GM19467 (cell line): ENCODE data around the gene NEK9.
"Not testable (repeated sequence)": the region's sequence is repeated elsewhere in the genome, so short reads cannot be mapped to it uniquely, and the experiment has no call there.

ENCODE experiments used
- ATAC-seq: cut with Tn5 transposase; IDR thresholded peaks from one replicate; pipeline ENCODE4 v1.9.1; 2021; ENCODE audit warnings: mild to moderate bottlenecking, moderate library complexity; ENCODE audit not compliant: unreplicated experiment

Gene NEK9

DNA sequence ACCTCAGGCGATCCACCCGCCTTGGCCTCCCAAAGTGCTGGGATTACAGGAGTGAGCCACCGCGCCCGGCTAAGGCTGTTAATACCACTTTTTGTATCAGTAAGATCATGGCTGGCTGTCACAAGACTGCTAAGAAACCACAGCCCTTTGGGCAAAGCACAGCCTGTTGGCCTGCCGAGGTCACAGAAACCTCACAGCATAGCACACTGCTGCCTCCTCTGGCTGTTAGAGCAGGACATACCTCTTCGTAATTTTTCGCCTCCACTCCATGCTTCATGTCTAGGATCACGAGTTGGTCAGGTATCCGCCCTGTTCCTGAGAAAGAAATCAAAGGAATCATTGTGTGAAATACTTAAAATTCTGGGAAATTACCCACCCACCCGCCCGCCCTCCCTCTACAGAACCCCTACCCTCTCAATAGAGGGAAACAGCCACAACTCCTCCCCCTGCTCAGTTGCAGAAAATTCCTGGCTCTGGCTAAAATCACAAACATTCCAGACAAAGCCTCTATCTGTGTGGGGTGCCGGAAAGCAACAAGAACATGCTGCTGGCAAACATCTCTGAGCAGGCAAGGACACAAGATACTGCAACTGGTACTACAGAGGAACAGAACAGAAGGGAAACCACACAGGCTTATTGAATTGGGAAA is 20.7 kb upstream of the NEK9 start:
- ATAC-seq: no peak

DNA sequence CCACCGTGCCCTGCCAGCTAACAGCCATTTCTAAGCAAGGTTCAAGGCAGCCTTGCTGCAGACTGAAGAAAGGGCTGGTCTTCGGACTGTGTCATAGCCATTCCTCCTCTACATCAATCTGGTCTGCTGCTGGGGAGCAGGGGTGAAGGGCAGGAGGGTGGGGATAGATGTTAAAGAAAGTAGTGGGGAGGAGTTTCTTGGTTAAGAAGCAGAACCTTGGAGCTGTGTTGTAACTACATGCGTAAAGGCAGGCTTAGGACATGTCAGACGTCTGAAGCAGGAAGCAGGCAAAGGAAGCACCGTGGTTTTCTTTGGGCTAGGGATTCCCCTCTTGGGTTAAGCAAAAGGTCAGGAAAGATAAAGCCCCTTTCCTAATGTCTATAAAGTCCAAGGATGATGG is 18.1 kb upstream of the NEK9 start:
- ATAC-seq: no peak

DNA sequence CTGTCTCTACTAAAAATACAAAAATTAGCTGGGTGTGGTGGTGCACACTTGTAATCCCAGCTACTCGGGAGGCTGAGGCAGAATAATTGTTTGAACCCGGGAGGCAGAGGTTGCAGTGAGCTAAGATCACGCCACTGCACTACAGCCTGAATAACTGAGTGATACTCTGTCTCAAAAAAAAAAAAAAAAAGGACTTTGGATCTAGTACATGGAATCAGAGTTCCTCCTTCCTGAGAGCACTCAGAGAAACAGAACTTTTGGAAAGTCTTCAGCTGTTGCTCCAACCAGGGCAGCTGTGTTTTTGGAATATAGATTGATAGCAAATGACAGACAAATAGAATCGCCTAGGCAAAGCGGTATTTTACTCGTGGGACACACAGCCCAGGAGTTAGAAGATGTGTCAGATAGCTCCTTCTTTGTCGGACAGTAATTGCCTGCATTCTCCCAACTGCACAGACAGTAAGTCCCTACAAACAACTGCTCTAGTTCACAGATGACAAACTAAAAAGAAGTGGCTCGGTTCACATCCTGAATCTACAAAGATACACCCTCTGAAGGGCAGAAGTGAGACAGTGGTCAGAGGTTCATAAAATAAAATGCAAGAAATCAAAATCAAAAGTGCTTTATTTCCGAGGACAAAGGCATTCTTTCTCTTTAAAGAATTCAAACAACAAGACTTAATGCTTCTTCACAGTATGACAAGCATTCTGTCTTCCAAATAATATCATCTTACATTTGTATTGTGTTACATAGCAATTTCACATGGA is 17.1 kb upstream of the NEK9 start:
- no peak for ATAC-seq

DNA sequence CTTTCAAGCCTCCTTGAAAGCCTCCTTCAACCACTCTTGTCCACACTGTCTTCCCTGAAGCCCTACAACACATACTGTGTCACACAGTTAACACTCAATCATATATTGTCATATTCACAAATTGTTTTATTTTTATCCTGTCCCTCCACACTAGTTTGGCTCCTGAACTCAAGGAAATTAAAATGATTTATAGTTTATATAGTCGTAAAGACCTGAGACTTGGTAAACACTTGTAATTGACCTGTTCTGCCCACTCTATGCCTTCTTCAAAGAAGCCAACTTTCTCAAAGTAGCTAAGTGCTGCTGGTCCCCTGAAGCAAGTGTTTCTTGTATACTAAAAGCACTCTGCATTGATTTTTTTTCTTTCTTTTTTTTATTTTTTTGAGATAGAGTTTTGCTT is 15.6 kb upstream of the NEK9 start:
- ATAC-seq: no peak

DNA sequence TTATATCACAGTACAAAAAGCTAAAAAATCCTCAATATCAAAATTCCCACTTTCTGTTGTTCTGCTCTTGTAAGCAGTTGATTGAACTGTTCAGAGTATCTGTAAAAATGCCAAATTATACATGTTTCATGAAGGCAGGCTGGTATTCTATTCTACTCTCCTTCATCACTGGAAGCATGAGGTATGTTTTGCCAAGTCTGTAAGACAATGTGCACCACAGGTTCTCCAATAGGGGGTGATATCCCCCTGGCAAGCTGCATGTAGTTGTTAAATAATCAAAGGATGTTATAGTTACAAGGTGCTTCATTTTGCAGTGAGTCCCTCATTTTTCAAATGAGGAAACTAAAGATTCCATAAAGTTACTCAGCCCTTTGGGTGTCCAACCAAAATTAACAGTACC is 15.1 kb upstream of the NEK9 start:
- ATAC-seq: no peak

DNA sequence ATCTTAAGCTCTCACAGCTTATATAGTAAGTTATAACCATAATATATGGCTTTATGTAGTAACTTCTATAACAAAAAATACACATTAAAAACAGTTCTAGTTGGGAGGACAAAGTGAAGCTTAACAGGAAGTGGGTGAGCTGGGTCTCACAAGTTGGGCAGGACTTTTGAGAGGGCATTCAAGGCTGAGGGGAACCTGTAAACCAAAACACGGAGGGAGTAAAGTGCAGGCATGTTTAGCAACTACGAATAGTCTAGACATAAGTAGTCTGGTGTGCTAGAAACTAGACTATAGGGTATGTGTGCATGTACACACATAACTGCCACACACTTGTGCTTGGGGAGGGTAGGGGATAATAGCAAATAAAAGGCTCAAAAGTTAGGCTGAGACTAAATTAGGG is 14.2 kb upstream of the NEK9 start:
- ATAC-seq: no peak

DNA sequence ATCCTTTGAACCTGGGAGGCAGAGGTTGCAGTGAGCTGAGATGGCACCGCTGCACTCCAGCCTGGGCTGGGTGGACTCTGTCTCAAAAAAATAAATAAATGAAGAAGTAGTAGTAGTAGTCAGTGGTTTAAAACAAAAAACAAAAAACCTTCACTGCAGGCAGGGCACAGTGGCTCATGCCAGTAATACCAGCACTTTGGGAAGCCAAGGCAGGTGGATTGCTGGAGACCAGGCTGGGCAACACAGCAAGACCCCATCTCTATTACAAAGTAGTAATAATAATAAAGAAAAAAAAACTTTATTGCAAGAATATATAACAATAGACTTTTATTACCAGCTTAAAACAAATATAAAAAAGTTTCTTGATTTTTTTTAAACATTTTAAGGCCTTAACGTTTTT is 13.8 kb upstream of the NEK9 start:
- no peak for ATAC-seq

DNA sequence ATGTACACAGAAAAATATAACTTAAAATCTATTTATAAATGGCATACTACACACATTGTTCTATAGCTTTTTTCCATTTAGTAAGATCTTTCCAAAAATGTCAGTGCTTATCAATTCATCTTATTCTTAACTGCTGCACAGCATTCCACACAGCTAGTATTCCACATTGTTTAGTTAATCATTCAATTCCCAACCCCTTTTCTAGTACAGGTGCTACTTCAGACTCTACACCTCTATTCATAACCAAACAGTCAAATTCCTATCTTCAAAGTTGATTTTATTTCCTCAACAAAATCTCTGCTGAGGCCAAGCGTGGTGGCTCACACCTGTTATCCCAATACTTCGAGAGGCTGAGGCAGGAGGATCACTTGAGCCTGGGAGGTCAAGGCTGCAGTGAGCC is 12.3 kb upstream of the NEK9 start:
- ATAC-seq: no peak

DNA sequence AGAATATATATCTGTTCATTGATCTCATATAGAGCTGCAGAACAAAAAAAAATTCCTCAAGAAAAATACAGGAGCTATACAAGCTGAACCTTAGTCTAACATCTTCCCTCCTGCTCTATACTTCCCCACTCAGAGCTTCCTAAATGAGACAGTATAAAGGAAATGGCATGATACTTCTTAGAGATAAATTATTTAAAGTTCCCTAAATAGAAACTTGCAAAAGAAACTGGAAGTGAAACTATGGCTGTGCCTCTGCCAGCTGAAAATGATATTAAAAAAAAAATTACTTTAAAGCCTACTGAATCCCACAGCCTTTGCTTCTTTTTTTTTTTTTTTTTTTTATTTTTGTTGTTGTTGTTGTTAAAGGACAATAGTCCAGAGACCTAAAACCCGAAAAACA is 11.6 kb upstream of the NEK9 start:
- no peak for ATAC-seq

DNA sequence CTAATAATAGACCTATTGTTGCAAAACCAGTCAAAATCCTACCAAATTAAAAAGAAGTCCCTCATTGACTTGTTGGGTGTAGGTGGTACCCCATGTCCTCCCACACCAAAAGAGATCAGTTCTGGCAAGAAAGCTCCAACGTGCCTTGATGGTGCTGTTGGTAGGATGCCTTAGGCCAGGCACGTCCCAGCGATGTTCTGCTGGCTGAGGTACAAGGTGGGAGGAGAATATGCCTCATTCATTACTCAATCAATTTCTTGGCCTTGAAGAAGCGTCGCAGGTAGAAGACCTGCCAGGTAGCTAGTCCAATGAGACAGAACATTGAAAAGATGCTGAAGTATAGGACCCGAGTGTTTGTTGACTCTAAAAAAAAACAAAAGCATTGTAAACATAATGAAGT is 7.8 kb upstream of the NEK9 start:
- no peak for ATAC-seq

DNA sequence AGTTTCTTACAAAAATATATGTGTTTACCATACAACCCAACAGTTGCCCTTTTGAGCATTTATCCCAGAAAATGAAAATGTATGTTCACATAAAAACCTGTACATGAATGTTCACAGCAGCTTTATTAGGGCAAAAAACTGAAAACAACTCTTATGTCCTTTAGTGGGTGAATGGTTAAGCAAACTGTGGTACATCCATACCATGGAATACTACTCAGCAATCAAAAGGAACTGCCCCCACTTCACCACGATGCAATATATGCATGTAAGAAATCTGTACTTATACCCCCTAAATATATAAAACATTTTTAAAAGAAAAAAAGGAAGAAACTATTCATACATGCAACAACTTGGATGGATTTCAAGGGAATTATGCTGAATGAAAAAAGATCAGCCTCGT is 6.7 kb upstream of the NEK9 start:
- no peak for ATAC-seq

DNA sequence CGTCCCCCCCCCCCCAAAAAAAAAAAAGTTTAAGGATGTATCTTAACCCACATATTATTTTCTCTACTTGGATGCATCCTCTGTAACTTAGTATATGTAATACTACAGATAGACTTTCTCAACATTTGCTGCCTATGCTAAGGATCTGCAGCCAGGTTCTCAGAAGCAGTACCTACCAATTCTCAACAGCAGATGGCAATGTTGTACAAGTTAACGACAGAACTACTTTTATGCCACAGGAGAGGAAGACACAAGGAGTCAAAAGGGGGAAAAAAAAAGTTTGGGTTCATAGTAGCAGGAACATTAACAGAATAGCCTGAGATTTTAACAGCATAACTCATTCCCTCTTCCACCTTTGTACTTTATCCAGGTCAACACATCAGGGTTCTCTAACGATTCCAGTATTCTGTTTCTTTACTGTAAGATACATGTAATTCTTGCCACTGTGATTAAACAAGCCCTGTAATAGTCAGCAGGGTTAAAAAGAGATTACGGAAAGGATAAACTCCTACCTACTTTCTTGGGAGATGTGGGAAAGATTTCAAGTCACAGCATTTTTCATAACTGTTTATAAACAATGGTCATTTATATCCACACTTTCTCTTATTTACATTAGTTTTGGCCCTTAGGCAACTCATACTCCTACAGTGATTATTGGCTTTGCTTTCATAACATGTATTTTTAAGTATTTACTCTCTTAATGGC is 5.7 kb upstream of the NEK9 start:
- no peak for ATAC-seq

DNA sequence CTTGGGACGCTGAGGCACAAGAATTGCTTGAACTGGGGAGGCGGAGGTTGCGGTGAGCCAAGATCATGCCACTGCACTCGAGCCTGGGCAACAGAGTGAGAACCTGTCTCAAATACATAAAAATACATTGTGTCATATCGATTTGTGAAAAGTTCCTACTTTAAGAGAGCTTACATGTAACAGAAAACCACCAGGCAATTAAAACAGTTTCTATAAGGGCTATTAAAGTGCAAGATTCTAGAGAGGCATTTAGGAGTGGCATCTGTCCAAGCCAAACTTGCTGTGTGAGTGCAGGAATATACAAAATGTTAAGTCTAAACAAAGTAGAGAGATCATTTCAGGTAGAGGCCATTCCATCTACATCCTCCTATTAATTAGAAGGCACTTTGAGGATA is 1.7 kb upstream of the NEK9 start:
- ATAC-seq: no peak

DNA sequence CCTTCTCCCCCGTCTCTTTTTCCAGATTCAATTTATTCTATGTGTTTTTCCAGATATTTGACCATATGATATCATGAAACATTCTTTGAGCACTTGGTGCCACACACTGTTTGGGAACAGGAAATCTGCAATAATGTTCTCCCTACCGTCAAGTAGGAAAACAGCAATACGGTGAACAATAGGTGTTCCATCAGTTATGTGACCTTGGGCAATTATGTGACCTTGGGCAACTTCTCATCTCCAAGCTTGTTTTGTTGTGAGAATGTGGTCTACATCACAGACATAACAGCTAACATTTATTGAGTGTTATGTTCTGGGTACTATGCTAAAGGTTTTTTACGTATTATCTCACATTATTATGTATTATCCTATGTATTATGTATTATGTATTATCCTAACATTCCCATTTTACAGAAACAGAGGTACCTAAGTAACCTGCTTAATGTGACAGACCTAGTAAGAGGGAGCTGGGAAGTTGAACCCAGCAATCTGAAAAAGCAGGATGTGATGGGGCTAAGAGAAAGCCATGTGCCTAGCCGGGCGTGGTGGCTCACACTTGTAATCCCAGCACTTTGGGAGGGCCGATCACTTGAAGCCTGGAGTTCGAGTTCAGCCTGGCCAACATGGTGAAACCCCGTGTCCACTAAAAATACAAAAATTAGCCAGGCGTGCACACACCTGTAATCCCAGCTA is 1.2 kb upstream of the NEK9 start:
- no peak for ATAC-seq

DNA sequence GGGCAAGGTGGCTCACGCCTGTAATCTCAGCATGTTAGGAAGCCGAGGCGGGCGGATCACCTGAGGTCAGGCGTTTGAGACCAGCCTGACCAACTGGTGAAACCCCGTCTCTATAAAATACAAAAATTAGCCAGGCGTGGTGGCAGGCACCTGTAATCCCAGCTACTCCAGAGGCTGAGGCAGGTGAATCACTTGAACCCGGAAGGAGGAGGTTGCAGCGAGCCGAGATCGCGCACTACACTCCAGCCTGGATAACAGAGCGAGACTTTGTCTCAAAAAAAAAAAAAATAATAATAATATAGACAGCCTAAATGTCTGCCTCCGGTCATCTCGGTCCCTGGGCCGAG is 599 bp upstream of the NEK9 start:
- ATAC-seq: not testable (repeated sequence)

DNA sequence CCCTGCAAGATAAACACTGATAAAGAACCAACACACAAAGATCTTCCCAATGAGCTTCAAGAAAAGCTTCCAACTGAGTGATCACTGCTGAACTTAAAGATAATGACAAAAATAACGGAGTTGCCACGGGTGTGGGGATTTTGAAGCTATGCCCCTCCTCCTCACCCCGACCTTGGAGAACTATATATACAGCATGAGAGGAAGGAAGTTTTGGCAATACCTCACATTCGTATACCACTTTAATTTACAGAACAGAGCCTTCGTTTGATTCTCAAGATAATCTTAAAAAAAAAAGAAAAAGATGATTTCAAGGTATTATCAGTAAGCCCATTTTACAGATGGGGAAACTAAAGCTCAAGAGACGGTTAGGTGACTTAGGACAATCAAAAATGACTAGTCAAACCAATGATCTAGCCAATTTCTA is 715 bp downstream of the NEK9 start:
- ATAC-seq: no peak

DNA sequence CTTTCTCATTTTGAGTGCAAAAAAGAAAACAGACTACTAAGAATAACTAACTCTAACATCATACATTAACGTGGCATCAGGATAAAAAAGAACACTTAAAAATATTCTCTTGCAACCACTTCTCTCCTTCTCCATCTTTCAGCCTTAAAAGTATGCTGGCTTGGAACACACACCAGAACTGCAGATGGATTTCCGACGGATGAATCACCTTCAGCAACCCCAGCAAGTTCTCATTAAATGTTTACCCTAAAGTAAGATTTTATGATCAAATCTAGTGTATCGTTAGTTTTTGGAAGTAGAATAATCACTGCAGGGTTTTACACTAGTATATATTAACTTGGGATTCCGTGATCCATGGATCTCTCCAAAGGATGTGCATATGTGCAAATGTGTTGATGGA is 1.2 kb downstream of the NEK9 start:
- ATAC-seq: no peak

DNA sequence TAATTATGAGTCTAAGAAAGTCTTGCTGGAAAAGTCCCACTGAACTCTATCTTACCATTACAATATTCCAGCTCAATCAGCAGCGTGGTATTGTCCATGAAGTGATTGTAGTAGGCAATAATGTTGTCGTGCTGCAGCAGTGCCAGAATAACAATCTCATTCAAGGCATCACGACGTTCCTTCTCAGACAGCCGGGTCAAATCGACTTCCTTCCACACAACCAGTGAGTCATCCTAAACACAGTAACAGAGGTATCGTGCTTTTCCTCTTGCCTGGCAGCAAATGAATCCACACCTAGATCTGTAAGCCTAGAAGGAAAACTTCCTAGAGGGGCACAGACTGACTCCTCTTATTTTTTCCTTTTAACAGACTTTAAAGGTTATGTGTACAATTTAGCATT is 2.9 kb downstream of the NEK9 start:
- no peak for ATAC-seq

DNA sequence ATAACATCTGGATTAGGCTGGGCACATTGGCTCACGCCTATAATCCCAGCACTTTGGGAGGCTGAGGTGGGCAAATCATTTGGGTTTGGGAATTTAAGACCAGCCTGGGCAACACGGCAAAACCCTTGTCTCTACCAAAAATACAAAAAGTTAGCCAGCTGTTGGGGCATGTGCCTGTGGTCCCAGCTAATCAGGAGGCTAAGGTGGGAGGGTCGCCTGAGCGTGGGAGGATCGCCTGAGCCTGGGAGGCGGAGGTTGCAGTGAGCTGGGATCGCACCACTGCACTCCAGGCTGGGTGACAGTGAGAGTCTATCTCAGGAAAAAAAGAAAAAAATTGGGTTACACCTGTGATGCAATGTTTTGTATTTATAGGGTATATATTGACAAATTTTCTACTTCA is 5.3 kb downstream of the NEK9 start:
- no peak for ATAC-seq

DNA sequence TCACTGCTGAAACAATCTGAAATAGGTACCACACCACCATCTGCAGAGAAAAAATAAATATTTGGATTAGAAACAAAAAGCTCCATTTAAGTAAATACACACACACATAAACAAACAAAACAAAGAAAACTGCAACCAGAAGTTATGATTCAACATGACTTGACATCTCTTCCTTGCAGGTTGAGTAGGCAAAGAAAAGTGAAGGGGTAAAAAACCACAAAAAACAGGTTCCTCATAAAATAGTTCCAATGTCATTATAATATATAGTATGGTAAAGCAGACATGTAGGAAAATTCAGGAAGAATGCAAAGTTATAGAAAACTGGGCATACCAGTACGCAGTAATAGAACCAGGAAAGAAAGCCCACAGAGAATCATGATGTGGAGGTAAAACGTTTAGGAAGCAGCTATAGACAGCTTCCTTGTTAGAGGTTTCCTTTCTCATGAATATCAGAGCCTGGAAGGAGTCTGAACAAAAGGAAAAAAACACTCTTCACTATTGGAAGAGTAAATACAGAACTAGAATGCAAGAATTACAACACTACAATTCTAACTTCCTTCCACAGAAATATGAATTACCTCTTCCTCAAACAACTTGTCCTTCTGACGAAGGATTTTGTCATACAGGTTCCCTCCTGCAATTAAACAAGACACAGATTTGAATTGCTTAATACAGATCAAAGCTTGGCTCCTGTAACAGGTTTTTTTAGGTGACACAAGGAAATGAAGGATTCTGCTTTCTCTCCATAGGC is 6.1 kb downstream of the NEK9 start:
- ATAC-seq: no peak

DNA sequence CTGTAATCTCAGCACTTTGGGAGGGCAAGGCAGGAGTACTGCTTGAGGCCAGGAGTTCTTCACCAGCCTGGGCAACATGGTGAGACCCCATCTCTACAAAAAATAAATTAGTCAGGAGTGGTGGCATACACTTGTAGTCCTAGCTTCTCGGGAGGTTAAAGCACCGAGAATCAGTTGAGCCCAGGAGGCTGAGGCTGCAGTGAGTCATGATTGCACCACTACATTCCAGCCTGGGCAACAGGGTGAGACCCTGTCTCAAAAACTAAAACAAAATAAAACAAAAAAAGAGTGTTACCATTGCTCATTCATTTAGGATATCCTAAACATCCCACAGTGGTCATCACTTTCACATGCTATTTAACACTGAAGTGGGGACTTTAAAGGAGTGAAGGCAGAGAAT is 7.8 kb downstream of the NEK9 start:
- ATAC-seq: no peak
